WTC11 (cell line): ENCODE data around the gene GMEB2. TPM values are rescaled to one million over a fixed set of nuclear protein-coding genes. Genes with fewer than 3 reads are reported as not detected.

Experiments used
- ESRRA ChIP-seq: sonication (generic); formaldehyde crosslinking; IDR thresholded peaks from 2 replicates; pipeline ENCODE4 v1.8.1; 2022; ENCODE audit warnings: mild to moderate bottlenecking, missing genetic modification reagents, borderline replicate concordance
- ETV6 ChIP-seq: sonication (generic); formaldehyde crosslinking; IDR thresholded peaks from 2 replicates; pipeline ENCODE4 v1.8.1; 2022; ENCODE audit warnings: mild to moderate bottlenecking, missing genetic modification reagents
- GRHL2 ChIP-seq: fragments of 250-450 bp; sonication (Bioruptor Pico); IDR thresholded peaks from 2 replicates; pipeline ENCODE4 v1.8.0; 2022; ENCODE audit warnings: mild to moderate bottlenecking, moderate library complexity; ENCODE audit not compliant: insufficient replicate concordance, severe bottlenecking
- GTF2I ChIP-seq: fragments of 250-450 bp; sonication (Bioruptor Pico); conservative IDR thresholded peaks from 2 replicates; pipeline ENCODE4 v1.4.0; 2021; ENCODE audit warnings: mild to moderate bottlenecking
- IRF2 ChIP-seq: sonication (generic); formaldehyde crosslinking; IDR thresholded peaks from 2 replicates; pipeline ENCODE4 v1.8.0; 2022; ENCODE audit warnings: low read depth, missing genetic modification reagents, borderline replicate concordance
- JUN ChIP-seq: sonication (generic); formaldehyde crosslinking; IDR thresholded peaks from 2 replicates; pipeline ENCODE4 v1.8.0; 2023; ENCODE audit warnings: mild to moderate bottlenecking, missing genetic modification reagents
- NFYB ChIP-seq: sonication (generic); formaldehyde crosslinking; conservative IDR thresholded peaks from 2 replicates; pipeline ENCODE4 v1.8.0; 2022; ENCODE audit warnings: low read depth, missing genetic modification reagents
- NR2C2 ChIP-seq: sonication (generic); formaldehyde crosslinking; IDR thresholded peaks from 2 replicates; pipeline ENCODE4 v1.8.0; 2022; ENCODE audit warnings: mild to moderate bottlenecking, missing genetic modification reagents
- PRRX2 ChIP-seq: fragments of 250-450 bp; sonication (Bioruptor Pico); IDR thresholded peaks from 2 replicates; pipeline ENCODE4 v1.8.0; 2021; ENCODE audit warnings: mild to moderate bottlenecking
- SMAD4 ChIP-seq: sonication (generic); formaldehyde crosslinking; IDR thresholded peaks from 2 replicates; pipeline ENCODE4 v1.8.0; 2022; ENCODE audit warnings: mild to moderate bottlenecking, missing genetic modification reagents
- ZNF671 ChIP-seq: fragments of 250-450 bp; sonication (Bioruptor Pico); IDR thresholded peaks from 2 replicates; pipeline ENCODE4 v1.8.0; 2021; ENCODE audit warnings: mild to moderate bottlenecking
- total RNA-seq: library from RNA; stranded (reverse); gene quantifications from 3 replicates; pipeline ENCODE4 v1.2.3, GENCODE V29; 2021
- TF ChIP-seq, protein P1 (sequence below): sonication (generic); formaldehyde crosslinking; IDR thresholded peaks from 2 replicates; pipeline ENCODE4 v1.8.0; 2022; ENCODE audit warnings: missing genetic modification reagents
- TF ChIP-seq, protein P2 (sequence below): sonication (generic); formaldehyde crosslinking; IDR thresholded peaks from 2 replicates; pipeline ENCODE4 v1.8.0; 2022; ENCODE audit warnings: mild to moderate bottlenecking, missing genetic modification reagents
- TF ChIP-seq, protein P3 (sequence below): fragments of 250-450 bp; sonication (Bioruptor Pico); IDR thresholded peaks from 2 replicates; pipeline ENCODE4 v1.9.0; 2021; ENCODE audit warnings: mild to moderate bottlenecking, borderline replicate concordance
- TF ChIP-seq, protein P4 (sequence below): fragments of 250-450 bp; sonication (Bioruptor Pico); IDR thresholded peaks from 2 replicates; pipeline ENCODE4 v1.9.0; 2021; ENCODE audit warnings: moderate library complexity, mild to moderate bottlenecking, inconsistent platforms, borderline replicate concordance
- TF ChIP-seq, protein P5 (sequence below): sonication (generic); formaldehyde crosslinking; IDR thresholded peaks from 2 replicates; pipeline ENCODE4 v1.8.0; 2022; ENCODE audit warnings: mild to moderate bottlenecking, missing genetic modification reagents
- TF ChIP-seq, protein P6 (sequence below): sonication (generic); formaldehyde crosslinking; IDR thresholded peaks from 2 replicates; pipeline ENCODE4 v1.8.0; 2022; ENCODE audit warnings: mild to moderate bottlenecking, missing genetic modification reagents
- TF ChIP-seq, protein P7 (sequence below): sonication (generic); formaldehyde crosslinking; IDR thresholded peaks from 2 replicates; pipeline ENCODE4 v1.8.1; 2022; ENCODE audit warnings: low read depth, mild to moderate bottlenecking, moderate library complexity, missing genetic modification reagents, borderline replicate concordance
- TF ChIP-seq, protein P8 (sequence below): sonication (generic); formaldehyde crosslinking; IDR thresholded peaks from 2 replicates; pipeline ENCODE4 v1.8.1; 2022; ENCODE audit warnings: missing genetic modification reagents, borderline replicate concordance
- TF ChIP-seq, protein P9 (sequence below): fragments of 200-600 bp; IDR thresholded peaks from 2 replicates; pipeline ENCODE4 v1.8.0; 2022; ENCODE audit warnings: antibody characterized with exemption
- TF ChIP-seq, protein P10 (sequence below): fragments of 250-450 bp; sonication (Bioruptor Pico); IDR thresholded peaks from 2 replicates; pipeline ENCODE4 v2.1.2; 2022; ENCODE audit warnings: mild to moderate bottlenecking, moderate library complexity

The GMEB2 gene
- total RNA-seq, 1 experiment from 2014 or later: 14.8 TPM

DNA sequence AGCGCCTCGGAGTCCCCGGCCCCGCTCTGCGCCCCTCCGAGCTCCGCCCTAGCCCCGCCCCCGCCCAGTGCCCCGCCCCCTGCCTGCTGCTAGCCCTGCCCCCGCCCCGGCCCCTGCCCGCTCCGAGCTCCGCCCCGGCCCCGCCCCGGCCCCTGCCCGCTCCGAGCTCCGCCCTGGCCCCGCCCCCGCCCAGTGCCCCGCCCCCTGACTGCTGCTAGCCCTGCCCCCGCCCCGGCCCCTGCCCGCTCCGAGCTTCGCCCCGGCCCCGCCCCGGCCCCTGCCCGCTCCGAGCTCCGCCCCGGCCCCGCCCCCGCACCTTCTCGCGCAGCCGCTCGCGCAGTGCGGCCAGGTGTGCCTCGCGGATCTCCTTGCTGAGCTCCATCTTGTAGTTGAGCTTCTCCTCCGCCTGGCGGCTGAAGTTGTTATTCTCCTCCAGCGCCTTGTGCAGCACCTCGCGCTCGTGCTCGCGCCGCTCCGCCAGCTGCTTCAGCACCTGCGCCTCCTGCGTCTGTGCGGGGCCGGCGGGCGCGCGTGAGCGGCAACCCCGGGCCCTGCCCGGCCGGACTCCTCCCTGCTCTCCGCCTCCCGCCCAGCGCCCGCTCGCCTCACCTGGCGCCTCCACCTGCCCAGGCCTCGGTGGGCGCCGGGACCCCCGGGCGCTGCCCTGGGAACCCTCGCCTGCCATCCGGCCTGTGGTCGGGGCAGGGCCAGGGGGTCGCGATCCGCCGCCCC is 15.1 kb upstream of the GMEB2 start (continued):
- TF ChIP-seq, protein P1, sequence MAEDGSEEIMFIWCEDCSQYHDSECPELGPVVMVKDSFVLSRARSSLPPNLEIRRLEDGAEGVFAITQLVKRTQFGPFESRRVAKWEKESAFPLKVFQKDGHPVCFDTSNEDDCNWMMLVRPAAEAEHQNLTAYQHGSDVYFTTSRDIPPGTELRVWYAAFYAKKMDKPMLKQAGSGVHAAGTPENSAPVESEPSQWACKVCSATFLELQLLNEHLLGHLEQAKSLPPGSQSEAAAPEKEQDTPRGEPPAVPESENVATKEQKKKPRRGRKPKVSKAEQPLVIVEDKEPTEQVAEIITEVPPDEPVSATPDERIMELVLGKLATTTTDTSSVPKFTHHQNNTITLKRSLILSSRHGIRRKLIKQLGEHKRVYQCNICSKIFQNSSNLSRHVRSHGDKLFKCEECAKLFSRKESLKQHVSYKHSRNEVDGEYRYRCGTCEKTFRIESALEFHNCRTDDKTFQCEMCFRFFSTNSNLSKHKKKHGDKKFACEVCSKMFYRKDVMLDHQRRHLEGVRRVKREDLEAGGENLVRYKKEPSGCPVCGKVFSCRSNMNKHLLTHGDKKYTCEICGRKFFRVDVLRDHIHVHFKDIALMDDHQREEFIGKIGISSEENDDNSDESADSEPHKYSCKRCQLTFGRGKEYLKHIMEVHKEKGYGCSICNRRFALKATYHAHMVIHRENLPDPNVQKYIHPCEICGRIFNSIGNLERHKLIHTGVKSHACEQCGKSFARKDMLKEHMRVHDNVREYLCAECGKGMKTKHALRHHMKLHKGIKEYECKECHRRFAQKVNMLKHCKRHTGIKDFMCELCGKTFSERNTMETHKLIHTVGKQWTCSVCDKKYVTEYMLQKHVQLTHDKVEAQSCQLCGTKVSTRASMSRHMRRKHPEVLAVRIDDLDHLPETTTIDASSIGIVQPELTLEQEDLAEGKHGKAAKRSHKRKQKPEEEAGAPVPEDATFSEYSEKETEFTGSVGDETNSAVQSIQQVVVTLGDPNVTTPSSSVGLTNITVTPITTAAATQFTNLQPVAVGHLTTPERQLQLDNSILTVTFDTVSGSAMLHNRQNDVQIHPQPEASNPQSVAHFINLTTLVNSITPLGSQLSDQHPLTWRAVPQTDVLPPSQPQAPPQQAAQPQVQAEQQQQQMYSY (CRISPR knock-in tag): no peak
- TF ChIP-seq GTF2I (CRISPR knock-in tag) (no peak), JUN (CRISPR knock-in tag) (no peak), PRRX2 (CRISPR knock-in tag) (no peak), NFYB (CRISPR knock-in tag) (0 out of 2 replicates have a peak, but pooled peaks have one; percentile 29), ETV6 (0 out of 2 replicates have a peak, but pooled peaks have one; percentile 45), IRF2 (CRISPR knock-in tag) (no peak), GRHL2 (CRISPR knock-in tag) (no peak), ESRRA (CRISPR knock-in tag) (no peak), NR2C2 (no peak), ZNF671 (no peak), SMAD4 (CRISPR knock-in tag) (no peak)
- TF ChIP-seq, protein P2, sequence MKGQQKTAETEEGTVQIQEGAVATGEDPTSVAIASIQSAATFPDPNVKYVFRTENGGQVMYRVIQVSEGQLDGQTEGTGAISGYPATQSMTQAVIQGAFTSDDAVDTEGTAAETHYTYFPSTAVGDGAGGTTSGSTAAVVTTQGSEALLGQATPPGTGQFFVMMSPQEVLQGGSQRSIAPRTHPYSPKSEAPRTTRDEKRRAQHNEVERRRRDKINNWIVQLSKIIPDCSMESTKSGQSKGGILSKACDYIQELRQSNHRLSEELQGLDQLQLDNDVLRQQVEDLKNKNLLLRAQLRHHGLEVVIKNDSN (CRISPR knock-in tag): peak; percentile 16; the same call in 1 of the 2 replicates
- TF ChIP-seq, protein P3, sequence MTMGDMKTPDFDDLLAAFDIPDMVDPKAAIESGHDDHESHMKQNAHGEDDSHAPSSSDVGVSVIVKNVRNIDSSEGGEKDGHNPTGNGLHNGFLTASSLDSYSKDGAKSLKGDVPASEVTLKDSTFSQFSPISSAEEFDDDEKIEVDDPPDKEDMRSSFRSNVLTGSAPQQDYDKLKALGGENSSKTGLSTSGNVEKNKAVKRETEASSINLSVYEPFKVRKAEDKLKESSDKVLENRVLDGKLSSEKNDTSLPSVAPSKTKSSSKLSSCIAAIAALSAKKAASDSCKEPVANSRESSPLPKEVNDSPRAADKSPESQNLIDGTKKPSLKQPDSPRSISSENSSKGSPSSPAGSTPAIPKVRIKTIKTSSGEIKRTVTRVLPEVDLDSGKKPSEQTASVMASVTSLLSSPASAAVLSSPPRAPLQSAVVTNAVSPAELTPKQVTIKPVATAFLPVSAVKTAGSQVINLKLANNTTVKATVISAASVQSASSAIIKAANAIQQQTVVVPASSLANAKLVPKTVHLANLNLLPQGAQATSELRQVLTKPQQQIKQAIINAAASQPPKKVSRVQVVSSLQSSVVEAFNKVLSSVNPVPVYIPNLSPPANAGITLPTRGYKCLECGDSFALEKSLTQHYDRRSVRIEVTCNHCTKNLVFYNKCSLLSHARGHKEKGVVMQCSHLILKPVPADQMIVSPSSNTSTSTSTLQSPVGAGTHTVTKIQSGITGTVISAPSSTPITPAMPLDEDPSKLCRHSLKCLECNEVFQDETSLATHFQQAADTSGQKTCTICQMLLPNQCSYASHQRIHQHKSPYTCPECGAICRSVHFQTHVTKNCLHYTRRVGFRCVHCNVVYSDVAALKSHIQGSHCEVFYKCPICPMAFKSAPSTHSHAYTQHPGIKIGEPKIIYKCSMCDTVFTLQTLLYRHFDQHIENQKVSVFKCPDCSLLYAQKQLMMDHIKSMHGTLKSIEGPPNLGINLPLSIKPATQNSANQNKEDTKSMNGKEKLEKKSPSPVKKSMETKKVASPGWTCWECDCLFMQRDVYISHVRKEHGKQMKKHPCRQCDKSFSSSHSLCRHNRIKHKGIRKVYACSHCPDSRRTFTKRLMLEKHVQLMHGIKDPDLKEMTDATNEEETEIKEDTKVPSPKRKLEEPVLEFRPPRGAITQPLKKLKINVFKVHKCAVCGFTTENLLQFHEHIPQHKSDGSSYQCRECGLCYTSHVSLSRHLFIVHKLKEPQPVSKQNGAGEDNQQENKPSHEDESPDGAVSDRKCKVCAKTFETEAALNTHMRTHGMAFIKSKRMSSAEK (CRISPR knock-in tag): no peak
- TF ChIP-seq, protein P4, sequence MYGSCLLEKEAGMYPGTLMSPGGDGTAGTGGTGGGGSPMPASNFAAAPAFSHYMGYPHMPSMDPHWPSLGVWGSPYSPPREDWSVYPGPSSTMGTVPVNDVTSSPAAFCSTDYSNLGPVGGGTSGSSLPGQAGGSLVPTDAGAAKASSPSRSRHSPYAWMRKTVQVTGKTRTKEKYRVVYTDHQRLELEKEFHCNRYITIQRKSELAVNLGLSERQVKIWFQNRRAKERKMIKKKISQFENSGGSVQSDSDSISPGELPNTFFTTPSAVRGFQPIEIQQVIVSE: no peak
- TF ChIP-seq, protein P5, sequence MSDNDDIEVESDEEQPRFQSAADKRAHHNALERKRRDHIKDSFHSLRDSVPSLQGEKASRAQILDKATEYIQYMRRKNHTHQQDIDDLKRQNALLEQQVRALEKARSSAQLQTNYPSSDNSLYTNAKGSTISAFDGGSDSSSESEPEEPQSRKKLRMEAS (CRISPR knock-in tag): peak; percentile 69; the same call in 1 of the 2 replicates
- TF ChIP-seq, protein P6, sequence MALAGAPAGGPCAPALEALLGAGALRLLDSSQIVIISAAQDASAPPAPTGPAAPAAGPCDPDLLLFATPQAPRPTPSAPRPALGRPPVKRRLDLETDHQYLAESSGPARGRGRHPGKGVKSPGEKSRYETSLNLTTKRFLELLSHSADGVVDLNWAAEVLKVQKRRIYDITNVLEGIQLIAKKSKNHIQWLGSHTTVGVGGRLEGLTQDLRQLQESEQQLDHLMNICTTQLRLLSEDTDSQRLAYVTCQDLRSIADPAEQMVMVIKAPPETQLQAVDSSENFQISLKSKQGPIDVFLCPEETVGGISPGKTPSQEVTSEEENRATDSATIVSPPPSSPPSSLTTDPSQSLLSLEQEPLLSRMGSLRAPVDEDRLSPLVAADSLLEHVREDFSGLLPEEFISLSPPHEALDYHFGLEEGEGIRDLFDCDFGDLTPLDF (CRISPR knock-in tag): no peak
- TF ChIP-seq, protein P7, sequence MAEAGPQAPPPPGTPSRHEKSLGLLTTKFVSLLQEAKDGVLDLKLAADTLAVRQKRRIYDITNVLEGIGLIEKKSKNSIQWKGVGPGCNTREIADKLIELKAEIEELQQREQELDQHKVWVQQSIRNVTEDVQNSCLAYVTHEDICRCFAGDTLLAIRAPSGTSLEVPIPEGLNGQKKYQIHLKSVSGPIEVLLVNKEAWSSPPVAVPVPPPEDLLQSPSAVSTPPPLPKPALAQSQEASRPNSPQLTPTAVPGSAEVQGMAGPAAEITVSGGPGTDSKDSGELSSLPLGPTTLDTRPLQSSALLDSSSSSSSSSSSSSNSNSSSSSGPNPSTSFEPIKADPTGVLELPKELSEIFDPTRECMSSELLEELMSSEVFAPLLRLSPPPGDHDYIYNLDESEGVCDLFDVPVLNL (CRISPR knock-in tag): no peak
- TF ChIP-seq, protein P8, sequence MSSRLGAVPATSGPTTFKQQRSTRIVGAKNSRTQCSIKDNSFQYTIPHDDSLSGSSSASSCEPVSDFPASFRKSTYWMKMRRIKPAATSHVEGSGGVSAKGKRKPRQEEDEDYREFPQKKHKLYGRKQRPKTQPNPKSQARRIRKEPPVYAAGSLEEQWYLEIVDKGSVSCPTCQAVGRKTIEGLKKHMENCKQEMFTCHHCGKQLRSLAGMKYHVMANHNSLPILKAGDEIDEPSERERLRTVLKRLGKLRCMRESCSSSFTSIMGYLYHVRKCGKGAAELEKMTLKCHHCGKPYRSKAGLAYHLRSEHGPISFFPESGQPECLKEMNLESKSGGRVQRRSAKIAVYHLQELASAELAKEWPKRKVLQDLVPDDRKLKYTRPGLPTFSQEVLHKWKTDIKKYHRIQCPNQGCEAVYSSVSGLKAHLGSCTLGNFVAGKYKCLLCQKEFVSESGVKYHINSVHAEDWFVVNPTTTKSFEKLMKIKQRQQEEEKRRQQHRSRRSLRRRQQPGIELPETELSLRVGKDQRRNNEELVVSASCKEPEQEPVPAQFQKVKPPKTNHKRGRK: no peak
- TF ChIP-seq, protein P9, sequence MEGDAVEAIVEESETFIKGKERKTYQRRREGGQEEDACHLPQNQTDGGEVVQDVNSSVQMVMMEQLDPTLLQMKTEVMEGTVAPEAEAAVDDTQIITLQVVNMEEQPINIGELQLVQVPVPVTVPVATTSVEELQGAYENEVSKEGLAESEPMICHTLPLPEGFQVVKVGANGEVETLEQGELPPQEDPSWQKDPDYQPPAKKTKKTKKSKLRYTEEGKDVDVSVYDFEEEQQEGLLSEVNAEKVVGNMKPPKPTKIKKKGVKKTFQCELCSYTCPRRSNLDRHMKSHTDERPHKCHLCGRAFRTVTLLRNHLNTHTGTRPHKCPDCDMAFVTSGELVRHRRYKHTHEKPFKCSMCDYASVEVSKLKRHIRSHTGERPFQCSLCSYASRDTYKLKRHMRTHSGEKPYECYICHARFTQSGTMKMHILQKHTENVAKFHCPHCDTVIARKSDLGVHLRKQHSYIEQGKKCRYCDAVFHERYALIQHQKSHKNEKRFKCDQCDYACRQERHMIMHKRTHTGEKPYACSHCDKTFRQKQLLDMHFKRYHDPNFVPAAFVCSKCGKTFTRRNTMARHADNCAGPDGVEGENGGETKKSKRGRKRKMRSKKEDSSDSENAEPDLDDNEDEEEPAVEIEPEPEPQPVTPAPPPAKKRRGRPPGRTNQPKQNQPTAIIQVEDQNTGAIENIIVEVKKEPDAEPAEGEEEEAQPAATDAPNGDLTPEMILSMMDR: no peak
- TF ChIP-seq, protein P10, sequence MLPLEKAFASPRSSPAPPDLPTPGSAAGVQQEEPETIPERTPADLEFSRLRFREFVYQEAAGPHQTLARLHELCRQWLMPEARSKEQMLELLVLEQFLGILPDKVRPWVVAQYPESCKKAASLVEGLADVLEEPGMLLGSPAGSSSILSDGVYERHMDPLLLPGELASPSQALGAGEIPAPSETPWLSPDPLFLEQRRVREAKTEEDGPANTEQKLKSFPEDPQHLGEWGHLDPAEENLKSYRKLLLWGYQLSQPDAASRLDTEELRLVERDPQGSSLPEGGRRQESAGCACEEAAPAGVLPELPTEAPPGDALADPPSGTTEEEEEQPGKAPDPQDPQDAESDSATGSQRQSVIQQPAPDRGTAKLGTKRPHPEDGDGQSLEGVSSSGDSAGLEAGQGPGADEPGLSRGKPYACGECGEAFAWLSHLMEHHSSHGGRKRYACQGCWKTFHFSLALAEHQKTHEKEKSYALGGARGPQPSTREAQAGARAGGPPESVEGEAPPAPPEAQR (CRISPR knock-in tag): no peak
